Measurements from ENCODE around the gene MCC.

- TF ChIP-seq EZH2 (IDR thresholded peaks at IDR 0.05): no peak
- TF ChIP-seq CTCF (IDR thresholded peaks at IDR 0.05): no peak
These were observed 462.7 kb downstream of the MCC start for GRCh38 chr5:113025596-113025995.
